ENCODE data around the gene SFXN5. TPM values are rescaled to one million over a fixed set of nuclear protein-coding genes. Genes with fewer than 3 reads are reported as not detected.

The SFXN5 gene
- total RNA-seq, 1 donor from 2014 or later: 10.3 TPM

Other genes with a start within 250 kb of the SFXN5 start
- 12.9 and 15.2 TPM in 2 replicates for gene EXOC6B, start 245.7 kb downstream of the SFXN5 start, total RNA-seq
- 0.98 and 1.6 TPM in 2 replicates for gene SPR, start 184.3 kb downstream of the SFXN5 start, total RNA-seq
- not detected in 2 replicates for gene EMX1, start 154.2 kb downstream of the SFXN5 start, total RNA-seq
- gene RAB11FIP5, start 41.2 kb upstream of the SFXN5 start, total RNA-seq: 16.6 and 16.7 TPM in 2 replicates
- gene NOTO, start 130.9 kb upstream of the SFXN5 start, total RNA-seq: not detected in 2 replicates
- 24.0 and 28.3 TPM in 2 replicates for gene SMYD5, start 142.5 kb upstream of the SFXN5 start, total RNA-seq
- 8.6 and 10.2 TPM in 2 replicates for gene PRADC1, start 161.5 kb upstream of the SFXN5 start, total RNA-seq
- 321 and 330 TPM in 2 replicates for gene CCT7, start 162.6 kb upstream of the SFXN5 start, total RNA-seq
- gene FBXO41, start 212.8 kb upstream of the SFXN5 start, total RNA-seq: 16.6 and 17.5 TPM in 2 replicates
- gene EGR4, start 221.8 kb upstream of the SFXN5 start, total RNA-seq: 0.27 and 0.56 TPM in 2 replicates